Neural progenitor cell (in vitro differentiated cells): Measurements from ENCODE around the gene KPNB1.

Source experiments
- EZH2 ChIP-seq: fragments of 200-600 bp; sonication (generic); IDR thresholded peaks from 2 replicates; pipeline ENCODE4 v1.6.1; 2017; ENCODE audit warnings: antibody characterized with exemption, mild to moderate bottlenecking, moderate library complexity
- EZH2phosphoT487 ChIP-seq: fragments of 200-600 bp; sonication (generic); IDR thresholded peaks from 2 replicates; pipeline ENCODE4 v1.6.1; 2017; ENCODE audit warnings: antibody characterized with exemption

DNA sequence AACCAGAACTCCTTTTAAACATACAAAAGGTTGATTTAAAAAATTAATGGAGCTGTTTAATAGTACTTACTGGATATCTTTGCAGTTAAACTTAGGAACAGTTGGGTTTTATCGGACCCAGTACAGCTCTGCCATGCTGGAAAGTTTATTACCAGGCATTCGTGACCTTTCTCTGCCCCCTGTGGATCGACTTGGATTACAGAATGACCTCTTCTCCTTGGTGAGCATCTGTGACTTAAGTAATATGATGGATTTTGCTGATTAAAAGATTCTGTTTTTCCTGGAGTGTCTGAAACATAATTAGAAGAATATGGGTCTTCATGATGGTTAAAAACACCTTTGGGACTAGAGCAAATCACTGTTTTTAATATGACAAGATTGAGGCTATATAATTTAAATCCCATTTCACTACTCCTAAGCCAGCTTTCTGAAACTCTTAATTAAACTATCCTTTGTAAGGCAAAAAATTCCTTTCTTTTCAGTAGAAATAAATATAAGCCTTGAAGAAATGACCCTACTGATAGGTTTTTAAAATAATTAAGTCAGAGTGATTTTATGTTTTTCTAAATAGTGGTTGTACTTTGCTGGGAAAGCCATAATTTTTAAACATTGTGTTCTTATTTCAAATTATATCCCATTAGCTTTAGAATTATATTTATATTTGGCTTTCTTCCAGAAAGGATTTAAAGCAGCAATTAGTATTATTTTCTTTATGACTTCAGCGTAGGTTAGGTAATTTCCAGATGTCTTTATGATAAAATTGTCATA, 45.7 kb upstream of the KPNB1 start:
- no peak for TF ChIP-seq EZH2phosphoT487
- TF ChIP-seq EZH2 = no peak
